ENCODE results near the gene TFCP2L1. TPM values are rescaled to one million over a fixed set of nuclear protein-coding genes. Genes with fewer than 3 reads are reported as not detected.
"Not testable (repeated sequence)": the region's sequence is repeated elsewhere in the genome, so short reads cannot be mapped to it uniquely, and the experiment has no call there.

Gene TFCP2L1
- total RNA-seq, 2 donors from 2014 or later = 0.03 TPM; not detected in 1

GRCh38 chr2:121307048-121307447 is 22.0 kb upstream of the TFCP2L1 start:
- Mint-ChIP-seq H3K27me3 (peaks cover 41% of the 10 kb centered on the region), H3K36me3 (ENCODE audit: low read depth) (no peaks in the 10 kb centered on the region), H3K4me1 (no peaks in the 10 kb centered on the region), H3K27ac (no peak overlapping the region), H3K9me3 (peaks cover 3% of the 10 kb centered on the region), H3K4me3 (no peak overlapping the region)
- ATAC-seq (replicated peaks) = no peak

DNA sequence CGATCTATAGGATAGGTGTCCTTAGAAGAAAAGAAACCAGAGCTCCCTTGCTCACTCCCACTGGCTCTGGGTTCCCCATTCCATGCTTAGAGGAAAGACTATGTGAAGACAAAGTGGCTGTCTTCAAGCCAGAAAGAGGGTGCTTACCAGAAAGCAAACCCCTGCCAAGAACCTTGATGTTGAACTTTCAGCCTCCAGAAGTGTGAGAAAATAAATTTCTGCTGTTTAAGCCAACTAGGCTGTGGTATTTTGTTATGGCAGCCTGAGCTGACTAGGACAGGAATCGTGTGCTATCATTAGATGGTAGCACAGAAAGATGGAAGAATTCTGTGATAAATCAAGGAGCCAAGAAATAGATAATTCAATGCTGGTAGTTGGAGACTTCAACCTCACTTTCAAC is 19.9 kb upstream of the TFCP2L1 start:
- Mint-ChIP-seq H3K4me1 (no peaks in the 10 kb centered on the region), H3K4me3 (no peak overlapping the region), H3K36me3 (ENCODE audit: low read depth) (no peaks in the 10 kb centered on the region), H3K27me3 (peaks cover 51% of the 10 kb centered on the region), H3K9me3 (peaks cover 3% of the 10 kb centered on the region), H3K27ac (no peak overlapping the region)
- no peak for ATAC-seq (replicated peaks)

- ATAC-seq (replicated peaks) = no peak
- H3K36me3 Mint-ChIP-seq (ENCODE audit: low read depth) = no peaks in the 10 kb centered on the region
- H3K4me1 Mint-ChIP-seq = no peaks in the 10 kb centered on the region
- H3K9me3 Mint-ChIP-seq = peaks cover 3% of the 10 kb centered on the region
- H3K27ac Mint-ChIP-seq = no peak overlapping the region
- H3K27me3 Mint-ChIP-seq = peaks cover 44% of the 10 kb centered on the region
- H3K4me3 Mint-ChIP-seq = no peak overlapping the region
Observed at GRCh38 chr2:121303531-121304263, 18.7 kb upstream of the TFCP2L1 start.

DNA sequence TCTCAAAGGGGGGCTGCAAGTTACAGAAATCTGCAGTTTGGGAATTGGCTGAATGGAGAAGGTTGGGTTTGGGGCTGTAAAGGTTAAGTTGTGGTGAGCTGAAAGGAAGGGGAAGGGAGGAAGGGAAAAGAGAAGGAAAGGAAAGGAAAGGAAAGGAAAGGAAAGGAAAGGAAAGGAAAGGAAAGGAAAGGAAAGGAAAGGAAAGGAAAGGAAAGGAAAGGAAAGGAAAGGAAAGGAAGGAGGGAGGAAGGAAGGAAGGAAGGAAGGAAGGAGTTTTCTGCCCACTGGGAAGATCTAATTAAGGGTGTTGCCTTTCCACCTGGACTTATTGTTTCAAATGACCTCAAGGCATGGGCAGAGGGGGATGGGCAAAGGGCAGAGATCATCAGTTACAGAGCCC is 16.2 kb upstream of the TFCP2L1 start:
- H3K27ac Mint-ChIP-seq; H3K36me3 Mint-ChIP-seq (ENCODE audit: low read depth); ATAC-seq (replicated peaks); H3K4me1 Mint-ChIP-seq; H3K9me3 Mint-ChIP-seq; H3K4me3 Mint-ChIP-seq: not testable (repeated sequence)
- H3K27me3 Mint-ChIP-seq = peaks cover 27% of the 10 kb centered on the region

DNA sequence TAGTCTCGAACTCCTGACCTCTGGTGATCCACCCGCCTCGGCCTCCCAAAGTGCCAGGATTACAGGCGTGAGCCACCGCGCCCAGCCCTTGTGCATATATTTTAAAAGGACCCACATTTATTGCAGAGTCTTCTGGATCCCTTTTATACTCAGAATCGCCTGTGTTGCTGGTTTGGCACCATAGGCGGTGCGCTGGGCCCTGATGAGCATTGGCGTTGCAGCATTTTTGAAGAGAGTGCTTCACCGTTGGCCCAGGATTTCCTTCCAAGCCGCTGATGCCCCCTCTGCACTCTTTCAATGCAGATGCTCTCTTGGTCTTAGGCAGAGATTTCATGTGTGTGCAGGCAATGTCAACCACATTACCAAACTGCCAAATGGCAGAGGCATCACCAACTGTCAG is 13.5 kb upstream of the TFCP2L1 start:
- Mint-ChIP-seq H3K27ac (no peak overlapping the region), H3K27me3 (peaks cover 18% of the 10 kb centered on the region), H3K4me3 (no peak overlapping the region)

GRCh38 chr2:121297866-121298265 is 12.9 kb upstream of the TFCP2L1 start:
- ATAC-seq (replicated peaks); H3K4me3 Mint-ChIP-seq: not testable (repeated sequence)

More for the DNA sequence above, 13.5 kb upstream of the TFCP2L1 start:
- H3K9me3 Mint-ChIP-seq = no peaks in the 10 kb centered on the region
- H3K36me3 Mint-ChIP-seq (ENCODE audit: low read depth) = no peaks in the 10 kb centered on the region
- ATAC-seq (replicated peaks) = no peak
- H3K4me1 Mint-ChIP-seq = no peaks in the 10 kb centered on the region

DNA sequence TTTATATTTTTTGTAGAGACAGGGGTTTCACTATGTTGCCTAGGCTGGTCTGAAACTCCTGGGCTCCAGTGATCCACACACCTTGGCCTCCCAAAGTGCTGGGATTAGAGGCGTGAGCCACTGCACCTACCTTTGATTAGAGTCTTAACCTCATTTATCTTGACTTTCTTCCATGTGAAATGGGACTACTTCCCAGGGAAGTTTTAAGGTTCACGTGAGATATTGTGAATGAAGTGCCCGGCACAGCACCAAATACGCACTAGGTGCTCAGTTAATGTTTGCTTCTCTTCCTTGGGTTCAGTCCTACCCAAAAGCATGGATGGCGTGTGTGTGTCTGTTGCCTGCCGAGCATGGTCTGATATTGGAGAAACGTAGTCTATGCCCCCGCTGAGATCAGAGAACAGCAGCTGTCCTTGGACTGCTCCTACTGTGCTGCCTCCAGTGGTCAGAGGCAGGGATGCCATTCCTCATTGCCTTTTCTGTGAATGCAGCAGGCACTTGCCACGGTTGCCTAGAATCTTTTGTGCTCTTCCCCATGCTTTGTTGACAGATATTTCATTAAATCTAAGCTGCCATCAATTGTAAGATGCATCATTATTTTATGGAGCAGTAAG is 12.3 kb upstream of the TFCP2L1 start:
- Mint-ChIP-seq H3K9me3 (no peaks in the 10 kb centered on the region), H3K4me1 (no peaks in the 10 kb centered on the region), H3K4me3 (no peak overlapping the region), H3K27me3 (peaks cover 11% of the 10 kb centered on the region), H3K27ac (no peak overlapping the region), H3K36me3 (ENCODE audit: low read depth) (no peaks in the 10 kb centered on the region)
- ATAC-seq (replicated peaks) = no peak

More at GRCh38 chr2:121297866-121298265, 12.9 kb upstream of the TFCP2L1 start:
- H3K4me1 Mint-ChIP-seq; H3K36me3 Mint-ChIP-seq (ENCODE audit: low read depth); H3K9me3 Mint-ChIP-seq; H3K27ac Mint-ChIP-seq: not testable (repeated sequence)
- peaks cover 14% of the 10 kb centered on the region for H3K27me3 Mint-ChIP-seq

DNA sequence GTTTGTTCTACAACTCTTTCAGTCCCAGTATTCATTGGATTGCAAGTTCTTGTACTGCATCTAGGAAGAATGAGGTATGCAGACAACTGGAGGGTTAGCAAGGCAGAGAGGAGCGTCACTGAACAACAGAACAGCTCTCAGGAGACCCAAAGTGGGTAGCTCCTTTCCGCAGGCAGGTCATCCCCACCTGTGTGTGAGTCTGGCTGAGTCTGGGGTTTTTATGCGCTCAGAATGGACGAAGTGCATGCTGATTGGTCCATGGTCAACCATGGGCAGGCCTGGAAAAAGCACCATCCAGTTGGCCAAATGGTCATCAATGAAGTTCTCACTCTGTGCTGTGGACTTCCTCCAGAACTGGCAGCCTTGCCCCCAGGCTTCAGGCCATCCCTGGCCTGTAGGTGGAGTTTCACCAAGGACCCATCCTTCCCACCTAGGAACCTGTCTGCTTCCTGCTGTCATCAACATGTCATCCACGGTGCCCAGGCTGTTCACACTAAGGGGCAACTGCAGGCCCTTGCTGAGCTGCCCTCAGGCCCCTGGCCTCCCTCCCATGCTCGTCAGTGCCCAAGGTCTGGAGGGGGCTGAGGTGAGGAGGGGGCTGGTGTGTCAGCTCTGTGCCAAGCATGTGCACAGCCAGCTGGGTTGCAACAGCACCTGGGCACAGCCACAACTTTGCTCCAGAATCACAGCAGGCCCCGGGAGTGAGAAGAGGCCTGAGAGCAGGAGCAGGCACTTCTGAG is 11.1 kb upstream of the TFCP2L1 start:
- Mint-ChIP-seq H3K9me3 (no peaks in the 10 kb centered on the region), H3K4me1 (no peaks in the 10 kb centered on the region), H3K4me3 (no peak overlapping the region), H3K27me3 (peaks cover 7% of the 10 kb centered on the region), H3K36me3 (ENCODE audit: low read depth) (no peaks in the 10 kb centered on the region), H3K27ac (no peak overlapping the region)
- no peak for ATAC-seq (replicated peaks)

- ATAC-seq (replicated peaks) = no peak
- H3K27ac Mint-ChIP-seq = no peak overlapping the region
- H3K9me3 Mint-ChIP-seq = no peaks in the 10 kb centered on the region
- no peaks in the 10 kb centered on the region for H3K36me3 Mint-ChIP-seq (ENCODE audit: low read depth)
- H3K27me3 Mint-ChIP-seq = peaks cover 5% of the 10 kb centered on the region
- no peaks in the 10 kb centered on the region for H3K4me1 Mint-ChIP-seq
- no peak overlapping the region for H3K4me3 Mint-ChIP-seq
Observed at GRCh38 chr2:121294881-121295840, 10.2 kb upstream of the TFCP2L1 start.

GRCh38 chr2:121293450-121294325 is 8.7 kb upstream of the TFCP2L1 start:
- no peak for ATAC-seq (replicated peaks)
- Mint-ChIP-seq H3K9me3 (no peaks in the 10 kb centered on the region), H3K4me1 (no peaks in the 10 kb centered on the region), H3K4me3 (no peak overlapping the region), H3K27ac (no peak overlapping the region), H3K27me3 (peaks cover 5% of the 10 kb centered on the region), H3K36me3 (ENCODE audit: low read depth) (no peaks in the 10 kb centered on the region)

- no peaks in the 10 kb centered on the region for H3K9me3 Mint-ChIP-seq
- H3K27me3 Mint-ChIP-seq = peaks cover 13% of the 10 kb centered on the region
- no peak overlapping the region for H3K4me3 Mint-ChIP-seq
- H3K27ac Mint-ChIP-seq = no peak overlapping the region
- ATAC-seq (replicated peaks) = no peak
- no peaks in the 10 kb centered on the region for H3K4me1 Mint-ChIP-seq
- no peaks in the 10 kb centered on the region for H3K36me3 Mint-ChIP-seq (ENCODE audit: low read depth)
Observed at GRCh38 chr2:121291251-121291580, 6.2 kb upstream of the TFCP2L1 start.

DNA sequence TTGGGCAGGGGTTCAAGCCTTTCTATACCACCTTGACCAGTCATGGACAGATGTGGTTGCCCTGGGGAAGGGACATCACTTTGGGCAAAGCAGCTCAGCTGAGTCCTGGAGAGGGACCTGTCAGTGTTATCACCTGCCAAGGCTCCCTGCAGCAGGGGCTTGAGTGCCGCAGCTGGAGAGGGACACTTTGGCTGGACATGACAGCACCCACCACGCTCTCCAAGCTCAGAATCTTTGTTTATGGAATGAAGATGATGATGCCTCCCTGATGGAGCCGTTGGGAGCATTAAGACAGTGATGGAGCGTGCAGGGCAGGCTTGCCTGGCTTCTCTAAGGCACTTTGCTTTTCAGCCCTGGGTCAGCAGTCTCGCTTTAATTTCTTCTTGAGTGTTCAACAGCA is 4.3 kb upstream of the TFCP2L1 start:
- no peak for ATAC-seq (replicated peaks)
- H3K27me3 Mint-ChIP-seq = peaks cover 20% of the 10 kb centered on the region
- H3K9me3 Mint-ChIP-seq = no peaks in the 10 kb centered on the region
- no peak overlapping the region for H3K27ac Mint-ChIP-seq
- H3K36me3 Mint-ChIP-seq (ENCODE audit: low read depth) = no peaks in the 10 kb centered on the region
- H3K4me3 Mint-ChIP-seq = no peak overlapping the region
- H3K4me1 Mint-ChIP-seq = no peaks in the 10 kb centered on the region

GRCh38 chr2:121288454-121289231 is 3.6 kb upstream of the TFCP2L1 start:
- Mint-ChIP-seq H3K4me1 (no peaks in the 10 kb centered on the region), H3K4me3 (no peak overlapping the region), H3K27ac (no peak overlapping the region), H3K36me3 (ENCODE audit: low read depth) (no peaks in the 10 kb centered on the region), H3K9me3 (no peaks in the 10 kb centered on the region), H3K27me3 (peaks cover 27% of the 10 kb centered on the region)
- no peak for ATAC-seq (replicated peaks)

Data from activated T-helper 17 cell treated with anti-CD3 and anti-CD28 coated beads, Interleukin-2, amount 50 U/mL, for 72 hours (primary cell).